ENCODE results near the gene PLA2G4F.

The PLA2G4F gene, protein sequence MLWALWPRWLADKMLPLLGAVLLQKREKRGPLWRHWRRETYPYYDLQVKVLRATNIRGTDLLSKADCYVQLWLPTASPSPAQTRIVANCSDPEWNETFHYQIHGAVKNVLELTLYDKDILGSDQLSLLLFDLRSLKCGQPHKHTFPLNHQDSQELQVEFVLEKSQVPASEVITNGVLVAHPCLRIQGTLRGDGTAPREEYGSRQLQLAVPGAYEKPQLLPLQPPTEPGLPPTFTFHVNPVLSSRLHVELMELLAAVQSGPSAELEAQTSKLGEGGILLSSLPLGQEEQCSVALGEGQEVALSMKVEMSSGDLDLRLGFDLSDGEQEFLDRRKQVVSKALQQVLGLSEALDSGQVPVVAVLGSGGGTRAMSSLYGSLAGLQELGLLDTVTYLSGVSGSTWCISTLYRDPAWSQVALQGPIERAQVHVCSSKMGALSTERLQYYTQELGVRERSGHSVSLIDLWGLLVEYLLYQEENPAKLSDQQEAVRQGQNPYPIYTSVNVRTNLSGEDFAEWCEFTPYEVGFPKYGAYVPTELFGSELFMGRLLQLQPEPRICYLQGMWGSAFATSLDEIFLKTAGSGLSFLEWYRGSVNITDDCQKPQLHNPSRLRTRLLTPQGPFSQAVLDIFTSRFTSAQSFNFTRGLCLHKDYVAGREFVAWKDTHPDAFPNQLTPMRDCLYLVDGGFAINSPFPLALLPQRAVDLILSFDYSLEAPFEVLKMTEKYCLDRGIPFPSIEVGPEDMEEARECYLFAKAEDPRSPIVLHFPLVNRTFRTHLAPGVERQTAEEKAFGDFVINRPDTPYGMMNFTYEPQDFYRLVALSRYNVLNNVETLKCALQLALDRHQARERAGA

GRCh38 chr15:42156243-42156922, at the start of gene PLA2G4F:
TSS of gene PLA2G4F (minus strand) at chr15:42156636. CDS start at chr15:42156549, 87 bp downstream.
- H3K4me1 ChIP-seq (ENCODE audit: insufficient read depth, insufficient read length): peaks cover 8% of the 10 kb centered on the region
- peaks cover 29% of the 10 kb centered on the region for H3K36me3 ChIP-seq (ENCODE audit: insufficient read depth, insufficient read length, low read length)
- TF ChIP-seq ZNF274 (IDR thresholded peaks at IDR 0.05; ENCODE audit: low read depth, low read length) (no peak), SUZ12 (IDR thresholded peaks at IDR 0.05; ENCODE audit: extremely low read depth, insufficient read depth, insufficient read length) (no peak), YY1 (IDR thresholded peaks at IDR 0.05; ENCODE audit: insufficient read depth, insufficient read length) (no peak)
- no peaks in the 10 kb centered on the region for H3K27me3 ChIP-seq (ENCODE audit: insufficient read depth, insufficient read length)
- H3K9ac ChIP-seq (ENCODE audit: insufficient read length, low read depth): no peak within 1 kb of the TSS
- DNase-seq (ENCODE audit: low read depth, low spot score): no peak
- H3K4me3 ChIP-seq (ENCODE audit: insufficient read length, low read depth): no peak within 1 kb of the TSS
- no peaks in the 10 kb centered on the region for H3K9me3 ChIP-seq (ENCODE audit: insufficient read depth, low read length)

DNA sequence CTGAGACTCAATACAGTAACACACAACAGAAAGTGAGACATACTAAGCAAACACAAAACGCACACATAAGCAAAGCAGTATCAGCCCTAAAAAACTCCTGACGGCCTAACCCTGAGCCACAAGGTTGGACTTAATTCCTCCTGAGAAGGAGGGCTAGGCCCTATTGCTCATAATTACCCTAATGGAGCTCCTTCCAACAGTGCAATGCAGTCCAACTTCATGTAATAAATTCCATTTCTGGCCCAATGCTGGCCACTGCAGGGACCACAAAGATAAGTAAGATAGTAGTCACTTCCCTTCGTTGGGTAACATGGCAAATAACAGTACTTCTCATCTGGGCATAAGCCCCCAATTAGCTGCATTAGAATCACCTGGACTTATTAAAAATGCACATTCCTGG, 47.5 kb upstream of the PLA2G4F start:
- Histone ChIP-seq H3K4me3 (ENCODE audit: insufficient read length, low read depth) (no peak overlapping the region), H3K4me1 (ENCODE audit: insufficient read depth, insufficient read length) (no peaks in the 10 kb centered on the region), H3K36me3 (ENCODE audit: insufficient read depth, insufficient read length, low read length) (peaks cover 8% of the 10 kb centered on the region), H3K27me3 (ENCODE audit: insufficient read depth, insufficient read length) (no peaks in the 10 kb centered on the region), H3K9me3 (ENCODE audit: insufficient read depth, low read length) (no peaks in the 10 kb centered on the region), H3K9ac (ENCODE audit: insufficient read length, low read depth) (no peak overlapping the region)
- DNase-seq (ENCODE audit: low read depth, low spot score): no peak
- no peak for TF ChIP-seq SUZ12 (IDR thresholded peaks at IDR 0.05; ENCODE audit: extremely low read depth, insufficient read depth, insufficient read length)
- no peak for TF ChIP-seq YY1 (IDR thresholded peaks at IDR 0.05; ENCODE audit: insufficient read depth, insufficient read length)
- TF ChIP-seq ZNF274 (IDR thresholded peaks at IDR 0.05; ENCODE audit: low read depth, low read length): no peak

DNA sequence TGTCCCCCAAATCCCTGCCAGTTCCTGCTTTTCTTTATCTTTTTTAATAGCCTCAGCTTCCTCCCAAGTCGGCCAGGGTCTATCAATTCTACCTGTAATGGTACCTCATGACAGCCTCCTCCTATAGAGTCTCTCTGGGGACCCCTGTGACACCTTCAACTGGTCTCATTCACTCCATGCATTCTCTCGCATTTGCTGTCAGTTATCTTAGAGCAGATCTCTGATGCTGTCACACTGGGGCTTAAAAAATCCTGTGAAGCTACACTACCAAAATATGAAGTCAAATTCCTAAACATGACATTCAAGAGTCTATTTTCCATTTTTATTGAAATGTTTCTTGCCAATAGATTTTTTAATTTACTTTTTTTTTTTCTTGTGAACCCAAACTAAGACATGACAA, 46.2 kb upstream of the PLA2G4F start:
- H3K27me3 ChIP-seq (ENCODE audit: insufficient read depth, insufficient read length): no peaks in the 10 kb centered on the region
- no peaks in the 10 kb centered on the region for H3K9me3 ChIP-seq (ENCODE audit: insufficient read depth, low read length)
- TF ChIP-seq YY1 (IDR thresholded peaks at IDR 0.05; ENCODE audit: insufficient read depth, insufficient read length): no peak
- no peak for TF ChIP-seq ZNF274 (IDR thresholded peaks at IDR 0.05; ENCODE audit: low read depth, low read length)
- no peak for TF ChIP-seq SUZ12 (IDR thresholded peaks at IDR 0.05; ENCODE audit: extremely low read depth, insufficient read depth, insufficient read length)
- no peaks in the 10 kb centered on the region for H3K4me1 ChIP-seq (ENCODE audit: insufficient read depth, insufficient read length)
- H3K9ac ChIP-seq (ENCODE audit: insufficient read length, low read depth): no peak overlapping the region
- peaks cover 11% of the 10 kb centered on the region for H3K36me3 ChIP-seq (ENCODE audit: insufficient read depth, insufficient read length, low read length)
- no peak overlapping the region for H3K4me3 ChIP-seq (ENCODE audit: insufficient read length, low read depth)
- no peak for DNase-seq (ENCODE audit: low read depth, low spot score)

GRCh38 chr15:42201801-42202200, 45.4 kb upstream of the PLA2G4F start:
- no peaks in the 10 kb centered on the region for H3K27me3 ChIP-seq (ENCODE audit: insufficient read depth, insufficient read length)
- H3K4me3 ChIP-seq (ENCODE audit: insufficient read length, low read depth): no peak overlapping the region
- DNase-seq (ENCODE audit: low read depth, low spot score): no peak
- no peaks in the 10 kb centered on the region for H3K9me3 ChIP-seq (ENCODE audit: insufficient read depth, low read length)
- no peak overlapping the region for H3K9ac ChIP-seq (ENCODE audit: insufficient read length, low read depth)
- H3K36me3 ChIP-seq (ENCODE audit: insufficient read depth, insufficient read length, low read length): peaks cover 11% of the 10 kb centered on the region
- H3K4me1 ChIP-seq (ENCODE audit: insufficient read depth, insufficient read length): no peaks in the 10 kb centered on the region
- TF ChIP-seq ZNF274 (IDR thresholded peaks at IDR 0.05; ENCODE audit: low read depth, low read length): no peak
- TF ChIP-seq YY1 (IDR thresholded peaks at IDR 0.05; ENCODE audit: insufficient read depth, insufficient read length): no peak
- no peak for TF ChIP-seq SUZ12 (IDR thresholded peaks at IDR 0.05; ENCODE audit: extremely low read depth, insufficient read depth, insufficient read length)

- Histone ChIP-seq H3K27me3 (ENCODE audit: insufficient read depth, insufficient read length) (no peaks in the 10 kb centered on the region), H3K4me3 (ENCODE audit: insufficient read length, low read depth) (no peak overlapping the region), H3K9me3 (ENCODE audit: insufficient read depth, low read length) (no peaks in the 10 kb centered on the region), H3K36me3 (ENCODE audit: insufficient read depth, insufficient read length, low read length) (peaks cover 11% of the 10 kb centered on the region), H3K9ac (ENCODE audit: insufficient read length, low read depth) (no peak overlapping the region), H3K4me1 (ENCODE audit: insufficient read depth, insufficient read length) (no peaks in the 10 kb centered on the region)
- TF ChIP-seq SUZ12 (IDR thresholded peaks at IDR 0.05; ENCODE audit: extremely low read depth, insufficient read depth, insufficient read length) (no peak), ZNF274 (IDR thresholded peaks at IDR 0.05; ENCODE audit: low read depth, low read length) (no peak), YY1 (IDR thresholded peaks at IDR 0.05; ENCODE audit: insufficient read depth, insufficient read length) (no peak)
- DNase-seq (ENCODE audit: low read depth, low spot score): no peak
These were observed 42.7 kb upstream of the PLA2G4F start for GRCh38 chr15:42199126-42199525.

- Histone ChIP-seq H3K4me3 (ENCODE audit: insufficient read length, low read depth) (no peak overlapping the region), H3K9ac (ENCODE audit: insufficient read length, low read depth) (no peak overlapping the region), H3K36me3 (ENCODE audit: insufficient read depth, insufficient read length, low read length) (peaks cover 5% of the 10 kb centered on the region), H3K27me3 (ENCODE audit: insufficient read depth, insufficient read length) (no peaks in the 10 kb centered on the region), H3K4me1 (ENCODE audit: insufficient read depth, insufficient read length) (no peaks in the 10 kb centered on the region), H3K9me3 (ENCODE audit: insufficient read depth, low read length) (no peaks in the 10 kb centered on the region)
- DNase-seq (ENCODE audit: low read depth, low spot score): no peak
- TF ChIP-seq SUZ12 (IDR thresholded peaks at IDR 0.05; ENCODE audit: extremely low read depth, insufficient read depth, insufficient read length) (no peak), ZNF274 (IDR thresholded peaks at IDR 0.05; ENCODE audit: low read depth, low read length) (no peak), YY1 (IDR thresholded peaks at IDR 0.05; ENCODE audit: insufficient read depth, insufficient read length) (no peak)
These were observed 42.1 kb upstream of the PLA2G4F start for GRCh38 chr15:42198516-42198915.
